ENCODE data around the gene AIF1L. TPM values are rescaled to one million over a fixed set of nuclear protein-coding genes. Genes with fewer than 3 reads are reported as not detected.

Gene AIF1L
- total RNA-seq, 6 donors from 2014 or later, result 3.8 to 21.4 (median 10.5) TPM

DNA sequence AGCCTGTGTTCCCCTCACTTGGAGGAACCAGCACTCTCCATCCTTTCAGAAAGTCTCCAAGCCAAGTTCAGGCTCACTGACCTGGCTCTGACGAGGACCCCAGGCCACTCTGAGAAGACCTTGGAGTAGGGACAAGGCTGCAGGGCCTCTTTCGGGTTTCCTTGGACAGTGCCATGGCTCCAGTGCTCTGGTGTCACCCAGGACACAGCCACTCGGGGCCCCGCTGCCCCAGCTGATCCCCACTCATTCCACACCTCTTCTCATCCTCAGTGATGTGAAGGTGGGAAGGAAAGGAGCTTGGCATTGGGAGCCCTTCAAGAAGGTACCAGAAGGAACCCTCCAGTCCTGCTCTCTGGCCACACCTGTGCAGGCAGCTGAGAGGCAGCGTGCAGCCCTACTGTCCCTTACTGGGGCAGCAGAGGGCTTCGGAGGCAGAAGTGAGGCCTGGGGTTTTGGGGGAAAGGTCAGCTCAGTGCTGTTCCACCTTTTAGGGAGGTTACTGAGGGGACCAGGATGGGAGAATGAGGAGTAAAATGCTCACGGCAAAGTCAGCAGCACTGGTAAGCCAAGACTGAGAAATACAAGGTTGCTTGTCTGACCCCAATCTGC is 24.4 kb downstream of the AIF1L start:
- ATAC-seq (ENCODE audit: low FRiP score in 2 of 2) (no peak), DNase-seq (no peak)
- Histone ChIP-seq H3K4me3 (no peak overlapping the region), H3K9me3 (no peaks in the 10 kb centered on the region), H3K27me3 (no peaks in the 10 kb centered on the region), H3K36me3 (no peaks in the 10 kb centered on the region), H3K27ac (no peak overlapping the region), H3K4me1 (peaks cover 4 to 17% (median 8%) of the 10 kb centered on the region in 4 donors)
- WGBS, 2 donors, result 90 to 96% methylated on average over 4 to 7 of the region's 7 CpGs
- TF ChIP-seq POLR2A (IDR thresholded peaks at IDR 0.05) (no peak), EP300 (IDR thresholded peaks at IDR 0.05) (no peak), POLR2AphosphoS5 (IDR thresholded peaks at IDR 0.05) (no peak)
- TF ChIP-seq, protein P1, sequence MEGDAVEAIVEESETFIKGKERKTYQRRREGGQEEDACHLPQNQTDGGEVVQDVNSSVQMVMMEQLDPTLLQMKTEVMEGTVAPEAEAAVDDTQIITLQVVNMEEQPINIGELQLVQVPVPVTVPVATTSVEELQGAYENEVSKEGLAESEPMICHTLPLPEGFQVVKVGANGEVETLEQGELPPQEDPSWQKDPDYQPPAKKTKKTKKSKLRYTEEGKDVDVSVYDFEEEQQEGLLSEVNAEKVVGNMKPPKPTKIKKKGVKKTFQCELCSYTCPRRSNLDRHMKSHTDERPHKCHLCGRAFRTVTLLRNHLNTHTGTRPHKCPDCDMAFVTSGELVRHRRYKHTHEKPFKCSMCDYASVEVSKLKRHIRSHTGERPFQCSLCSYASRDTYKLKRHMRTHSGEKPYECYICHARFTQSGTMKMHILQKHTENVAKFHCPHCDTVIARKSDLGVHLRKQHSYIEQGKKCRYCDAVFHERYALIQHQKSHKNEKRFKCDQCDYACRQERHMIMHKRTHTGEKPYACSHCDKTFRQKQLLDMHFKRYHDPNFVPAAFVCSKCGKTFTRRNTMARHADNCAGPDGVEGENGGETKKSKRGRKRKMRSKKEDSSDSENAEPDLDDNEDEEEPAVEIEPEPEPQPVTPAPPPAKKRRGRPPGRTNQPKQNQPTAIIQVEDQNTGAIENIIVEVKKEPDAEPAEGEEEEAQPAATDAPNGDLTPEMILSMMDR (IDR thresholded peaks at IDR 0.05), result no peak

GRCh38 chr9:131121346-131121745 is 25.0 kb downstream of the AIF1L start:
- TF ChIP-seq, protein P1 (IDR thresholded peaks at IDR 0.05), result no peak
- TF ChIP-seq POLR2AphosphoS5 (IDR thresholded peaks at IDR 0.05) (no peak), POLR2A (IDR thresholded peaks at IDR 0.05) (no peak), EP300 (IDR thresholded peaks at IDR 0.05) (no peak)
- DNase-seq, result no peak
- no peak overlapping the region for H3K27ac ChIP-seq
- no peaks in the 10 kb centered on the region for H3K27me3 ChIP-seq
- H3K9me3 ChIP-seq, result no peaks in the 10 kb centered on the region
- WGBS, 2 donors, result 82 to 90% methylated on average over 2 of the region's 2 CpGs
- ATAC-seq (ENCODE audit: low FRiP score in 2 of 2), result no peak
- no peak overlapping the region for H3K4me3 ChIP-seq
- peaks cover 9 to 23% (median 12%) of the 10 kb centered on the region in 4 donors for H3K4me1 ChIP-seq
- H3K36me3 ChIP-seq, result no peaks in the 10 kb centered on the region

GRCh38 chr9:131122158-131122557 is 25.8 kb downstream of the AIF1L start:
- H3K4me1 ChIP-seq, result peaks cover 15 to 22% (median 18%) of the 10 kb centered on the region in 4 donors
- H3K36me3 ChIP-seq, result no peaks in the 10 kb centered on the region
- H3K4me3 ChIP-seq, result no peak overlapping the region
- 79 to 88% methylated on average over 2 of the region's 2 CpGs for WGBS, 2 donors
- ATAC-seq (ENCODE audit: low FRiP score in 2 of 2), result no peak
- no peaks in the 10 kb centered on the region for H3K27me3 ChIP-seq
- TF ChIP-seq EP300 (IDR thresholded peaks at IDR 0.05), result no peak
- TF ChIP-seq, protein P1 (IDR thresholded peaks at IDR 0.05), result no peak
- no peak for TF ChIP-seq POLR2A (IDR thresholded peaks at IDR 0.05)
- TF ChIP-seq POLR2AphosphoS5 (IDR thresholded peaks at IDR 0.05), result no peak
- no peaks in the 10 kb centered on the region for H3K9me3 ChIP-seq
- no peak for DNase-seq
- no peak overlapping the region for H3K27ac ChIP-seq

- no peaks in the 10 kb centered on the region for H3K9me3 ChIP-seq
- peak overlapping the region; percentile 83 to 92 (median 87) for H3K27ac ChIP-seq
- peak overlapping the region; percentile 27 to 99 (median 80) for H3K4me3 ChIP-seq
- 2 to 4% methylated on average over 7 of the region's 7 CpGs for WGBS, 2 donors
- peaks cover 16 to 28% (median 22%) of the 10 kb centered on the region in 4 donors for H3K36me3 ChIP-seq
- TF ChIP-seq POLR2AphosphoS5 (IDR thresholded peaks at IDR 0.05), result no peak
- no peak for TF ChIP-seq EP300 (IDR thresholded peaks at IDR 0.05)
- TF ChIP-seq POLR2A (IDR thresholded peaks at IDR 0.05), result no peak
- TF ChIP-seq, protein P1 (IDR thresholded peaks at IDR 0.05), result no peak
- DNase-seq, result no peak
- H3K4me1 ChIP-seq, result peaks cover 14 to 18% (median 16%) of the 10 kb centered on the region in 4 donors
- H3K27me3 ChIP-seq, result no peaks in the 10 kb centered on the region
- ATAC-seq (ENCODE audit: low FRiP score in 2 of 2), result peak in 1 of 2 donors; percentile 2
These were observed 28.6 kb downstream of the AIF1L start for GRCh38 chr9:131125038-131125287.
